WTC11 (cell line): ENCODE measurements around the gene MSLN. TPM values are rescaled to one million over a fixed set of nuclear protein-coding genes. Genes with fewer than 3 reads are reported as not detected.

ENCODE experiments used
- ATAC-seq: fragments of 200-7000 bp; cut with Tn5 transposase; 2 replicates; pipeline ENCODE4 v1.10.0; 2021; ENCODE audit warnings: mild to moderate bottlenecking, moderate library complexity
- CTCF ChIA-PET: fragments of 300-600 bp; sonication (Branson Sonifier 250); formaldehyde crosslinking; loops from one replicate; lab custom pipeline; 2021; ENCODE audit warnings: antibody characterized with exemption; lab: Charles Lee
- POLR2A ChIA-PET: fragments of 350-600 bp; sonication (Branson Sonifier 250); formaldehyde crosslinking; loops from one replicate; lab custom pipeline; 2021; ENCODE audit warnings: antibody characterized with exemption; lab: Charles Lee
- DNase-seq: peaks from one replicate; pipeline ENCODE4 v3.0.0; 2021; ENCODE audit warnings: low spot score
- H3K27ac Mint-ChIP-seq: 2 replicates; pipeline ENCODE4 v1.8.0; 2021; ENCODE audit warnings: mixed read lengths
- H3K27me3 Mint-ChIP-seq: 2 replicates; pipeline ENCODE4 v1.8.0; 2021; ENCODE audit warnings: low read depth, mild to moderate bottlenecking, moderate library complexity, mixed read lengths
- H3K36me3 Mint-ChIP-seq: 2 replicates; pipeline ENCODE4 v1.8.0; 2021; ENCODE audit warnings: mixed read lengths
- H3K4me1 Mint-ChIP-seq: 2 replicates; pipeline ENCODE4 v1.8.0; 2022; ENCODE audit warnings: mixed read lengths
- H3K4me3 Mint-ChIP-seq: 2 replicates; pipeline ENCODE4 v1.8.0; 2021; ENCODE audit warnings: mild to moderate bottlenecking, moderate library complexity, mixed read lengths
- H3K9me3 Mint-ChIP-seq: 2 replicates; pipeline ENCODE4 v1.8.0; 2021; ENCODE audit warnings: mixed read lengths
- ELF4 ChIP-seq: sonication (generic); formaldehyde crosslinking; IDR thresholded peaks from 2 replicates; pipeline ENCODE4 v1.8.1; 2022; ENCODE audit warnings: low read depth, mild to moderate bottlenecking, moderate library complexity, missing genetic modification reagents
- FOXK1 ChIP-seq: sonication (generic); formaldehyde crosslinking; IDR thresholded peaks from 2 replicates; pipeline ENCODE4 v1.8.0; 2022; ENCODE audit warnings: mild to moderate bottlenecking, moderate library complexity, missing genetic modification reagents
- IRF2 ChIP-seq: sonication (generic); formaldehyde crosslinking; IDR thresholded peaks from 2 replicates; pipeline ENCODE4 v1.8.0; 2022; ENCODE audit warnings: low read depth, missing genetic modification reagents, borderline replicate concordance
- JAZF1 ChIP-seq: fragments of 250-450 bp; sonication (Bioruptor Pico); IDR thresholded peaks from 2 replicates; pipeline ENCODE4 v1.9.0; 2021; ENCODE audit warnings: moderate library complexity, mild to moderate bottlenecking, inconsistent platforms
- MLX ChIP-seq: sonication (generic); formaldehyde crosslinking; IDR thresholded peaks from 2 replicates; pipeline ENCODE4 v1.8.1; 2023; ENCODE audit warnings: mild to moderate bottlenecking, missing genetic modification reagents, moderate library complexity
- NFE2L1 ChIP-seq: sonication (generic); formaldehyde crosslinking; IDR thresholded peaks from 2 replicates; pipeline ENCODE4 v1.8.1; 2023; ENCODE audit warnings: missing genetic modification reagents
- NR3C1 ChIP-seq: sonication (generic); formaldehyde crosslinking; conservative IDR thresholded peaks from 2 replicates; pipeline ENCODE4 v1.8.1; 2023; ENCODE audit warnings: low read depth, mild to moderate bottlenecking, missing genetic modification reagents
- PREB ChIP-seq: sonication (generic); formaldehyde crosslinking; IDR thresholded peaks from 2 replicates; pipeline ENCODE4 v1.8.1; 2022; ENCODE audit warnings: mild to moderate bottlenecking, missing genetic modification reagents, moderate library complexity, borderline replicate concordance
- SMAD3 ChIP-seq: sonication (generic); formaldehyde crosslinking; IDR thresholded peaks from 2 replicates; pipeline ENCODE4 v1.8.0; 2022; ENCODE audit warnings: missing genetic modification reagents, mild to moderate bottlenecking, borderline replicate concordance
- SMAD4 ChIP-seq: sonication (generic); formaldehyde crosslinking; IDR thresholded peaks from 2 replicates; pipeline ENCODE4 v1.8.0; 2022; ENCODE audit warnings: mild to moderate bottlenecking, missing genetic modification reagents
- USF1 ChIP-seq: sonication (generic); formaldehyde crosslinking; IDR thresholded peaks from 2 replicates; pipeline ENCODE4 v1.8.0; 2022; ENCODE audit warnings: mild to moderate bottlenecking, missing genetic modification reagents
- ZBTB21 ChIP-seq: sonication (generic); formaldehyde crosslinking; IDR thresholded peaks from 2 replicates; pipeline ENCODE4 v1.8.1; 2023; ENCODE audit warnings: mild to moderate bottlenecking, missing genetic modification reagents, borderline replicate concordance
- ZBTB43 ChIP-seq: sonication (generic); formaldehyde crosslinking; IDR thresholded peaks from 2 replicates; pipeline ENCODE4 v1.8.1; 2023; ENCODE audit warnings: mild to moderate bottlenecking, missing genetic modification reagents
- ZNF121 ChIP-seq: sonication (generic); formaldehyde crosslinking; IDR thresholded peaks from 2 replicates; pipeline ENCODE4 v1.8.0; 2023; ENCODE audit warnings: missing genetic modification reagents
- ZNF232 ChIP-seq: sonication (generic); formaldehyde crosslinking; IDR thresholded peaks from 2 replicates; pipeline ENCODE4 v1.8.0; 2022; ENCODE audit warnings: mild to moderate bottlenecking, missing genetic modification reagents
- ZNF416 ChIP-seq: fragments of 250-450 bp; sonication (Bioruptor Pico); IDR thresholded peaks from 2 replicates; pipeline ENCODE4 v1.9.0; 2021; ENCODE audit warnings: mild to moderate bottlenecking, inconsistent platforms
- total RNA-seq: library from RNA; stranded (reverse); gene quantifications from 3 replicates; pipeline ENCODE4 v1.2.3, GENCODE V29; 2021
- TF ChIP-seq, protein P1 (sequence below): sonication (generic); formaldehyde crosslinking; IDR thresholded peaks from 2 replicates; pipeline ENCODE4 v1.8.0; 2022; ENCODE audit warnings: missing genetic modification reagents
- TF ChIP-seq, protein P2 (sequence below): fragments of 250-450 bp; sonication (Bioruptor Pico); conservative IDR thresholded peaks from 2 replicates; pipeline ENCODE4 v1.9.0; 2021; ENCODE audit warnings: mild to moderate bottlenecking
- TF ChIP-seq, protein P3 (sequence below): fragments of 250-450 bp; sonication (Bioruptor Pico); IDR thresholded peaks from 2 replicates; pipeline ENCODE4 v2.1.2; 2022; ENCODE audit warnings: mild to moderate bottlenecking, moderate library complexity

The MSLN gene
- total RNA-seq, 1 experiment from 2014 or later, result 0.20 TPM

- TF ChIP-seq PREB (CRISPR knock-in tag), result no peak
- TF ChIP-seq ELF4 (CRISPR knock-in tag), result no peak
- TF ChIP-seq, protein P1, sequence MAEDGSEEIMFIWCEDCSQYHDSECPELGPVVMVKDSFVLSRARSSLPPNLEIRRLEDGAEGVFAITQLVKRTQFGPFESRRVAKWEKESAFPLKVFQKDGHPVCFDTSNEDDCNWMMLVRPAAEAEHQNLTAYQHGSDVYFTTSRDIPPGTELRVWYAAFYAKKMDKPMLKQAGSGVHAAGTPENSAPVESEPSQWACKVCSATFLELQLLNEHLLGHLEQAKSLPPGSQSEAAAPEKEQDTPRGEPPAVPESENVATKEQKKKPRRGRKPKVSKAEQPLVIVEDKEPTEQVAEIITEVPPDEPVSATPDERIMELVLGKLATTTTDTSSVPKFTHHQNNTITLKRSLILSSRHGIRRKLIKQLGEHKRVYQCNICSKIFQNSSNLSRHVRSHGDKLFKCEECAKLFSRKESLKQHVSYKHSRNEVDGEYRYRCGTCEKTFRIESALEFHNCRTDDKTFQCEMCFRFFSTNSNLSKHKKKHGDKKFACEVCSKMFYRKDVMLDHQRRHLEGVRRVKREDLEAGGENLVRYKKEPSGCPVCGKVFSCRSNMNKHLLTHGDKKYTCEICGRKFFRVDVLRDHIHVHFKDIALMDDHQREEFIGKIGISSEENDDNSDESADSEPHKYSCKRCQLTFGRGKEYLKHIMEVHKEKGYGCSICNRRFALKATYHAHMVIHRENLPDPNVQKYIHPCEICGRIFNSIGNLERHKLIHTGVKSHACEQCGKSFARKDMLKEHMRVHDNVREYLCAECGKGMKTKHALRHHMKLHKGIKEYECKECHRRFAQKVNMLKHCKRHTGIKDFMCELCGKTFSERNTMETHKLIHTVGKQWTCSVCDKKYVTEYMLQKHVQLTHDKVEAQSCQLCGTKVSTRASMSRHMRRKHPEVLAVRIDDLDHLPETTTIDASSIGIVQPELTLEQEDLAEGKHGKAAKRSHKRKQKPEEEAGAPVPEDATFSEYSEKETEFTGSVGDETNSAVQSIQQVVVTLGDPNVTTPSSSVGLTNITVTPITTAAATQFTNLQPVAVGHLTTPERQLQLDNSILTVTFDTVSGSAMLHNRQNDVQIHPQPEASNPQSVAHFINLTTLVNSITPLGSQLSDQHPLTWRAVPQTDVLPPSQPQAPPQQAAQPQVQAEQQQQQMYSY (CRISPR knock-in tag), result no peak
- TF ChIP-seq USF1 (CRISPR knock-in tag), result no peak
- no peak for TF ChIP-seq ZBTB43 (CRISPR knock-in tag)
Observed at GRCh38 chr16:792221-792995, 31.9 kb downstream of the MSLN start (continued).

- Mint-ChIP-seq H3K4me1 (no peaks in the 10 kb centered on the region), H3K36me3 (peaks cover 21% of the 10 kb centered on the region), H3K27ac (no peak overlapping the region), H3K9me3 (no peaks in the 10 kb centered on the region), H3K27me3 (no peaks in the 10 kb centered on the region), H3K4me3 (no peak overlapping the region)
- ChIA-PET POLR2A (no interaction called here), CTCF (no interaction called here)
- TF ChIP-seq MLX (CRISPR knock-in tag) (no peak), IRF2 (CRISPR knock-in tag) (no peak), JAZF1 (no peak), SMAD4 (CRISPR knock-in tag) (no peak), ZNF121 (no peak), NFE2L1 (CRISPR knock-in tag) (no peak), USF1 (CRISPR knock-in tag) (no peak), ZNF416 (CRISPR knock-in tag) (no peak), ZBTB21 (CRISPR knock-in tag) (no peak), NR3C1 (CRISPR knock-in tag) (no peak), ZNF232 (CRISPR knock-in tag) (no peak), SMAD3 (no peak), FOXK1 (CRISPR knock-in tag) (no peak)
- TF ChIP-seq, protein P1 (CRISPR knock-in tag), result no peak
- TF ChIP-seq, protein P2, sequence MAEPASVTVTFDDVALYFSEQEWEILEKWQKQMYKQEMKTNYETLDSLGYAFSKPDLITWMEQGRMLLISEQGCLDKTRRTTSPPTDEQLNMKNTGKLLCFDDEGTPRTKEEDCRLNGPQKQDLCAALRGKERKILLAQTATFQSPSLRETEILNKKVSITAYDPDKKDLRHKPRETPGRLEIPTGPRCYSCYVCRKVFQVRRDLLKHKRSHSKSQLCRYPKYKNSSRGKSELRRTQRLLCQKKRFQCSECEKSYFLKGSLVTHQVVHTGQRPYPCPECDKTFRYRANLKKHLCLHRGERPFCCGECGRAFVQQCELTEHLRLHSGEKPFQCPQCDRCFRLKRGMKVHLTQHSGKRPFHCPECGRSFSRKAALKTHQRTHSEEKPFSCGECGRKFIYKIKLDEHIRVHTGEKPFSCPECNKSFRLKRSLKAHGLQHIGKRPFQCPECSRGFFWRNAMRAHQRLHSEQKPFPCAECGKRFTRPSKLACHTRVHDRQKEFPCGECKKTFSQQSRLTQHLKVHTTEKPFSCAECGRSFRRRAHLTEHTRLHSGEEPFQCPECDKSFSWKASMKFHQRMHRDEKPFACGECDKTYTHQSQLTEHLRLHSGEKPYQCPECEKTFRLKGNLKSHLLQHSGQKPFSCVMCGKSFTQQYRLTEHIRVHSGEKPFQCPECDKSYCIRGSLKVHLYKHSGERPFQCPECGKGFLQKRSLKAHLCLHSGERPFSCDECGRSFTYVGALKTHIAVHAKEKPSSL (CRISPR knock-in tag), result no peak
- TF ChIP-seq, protein P3, sequence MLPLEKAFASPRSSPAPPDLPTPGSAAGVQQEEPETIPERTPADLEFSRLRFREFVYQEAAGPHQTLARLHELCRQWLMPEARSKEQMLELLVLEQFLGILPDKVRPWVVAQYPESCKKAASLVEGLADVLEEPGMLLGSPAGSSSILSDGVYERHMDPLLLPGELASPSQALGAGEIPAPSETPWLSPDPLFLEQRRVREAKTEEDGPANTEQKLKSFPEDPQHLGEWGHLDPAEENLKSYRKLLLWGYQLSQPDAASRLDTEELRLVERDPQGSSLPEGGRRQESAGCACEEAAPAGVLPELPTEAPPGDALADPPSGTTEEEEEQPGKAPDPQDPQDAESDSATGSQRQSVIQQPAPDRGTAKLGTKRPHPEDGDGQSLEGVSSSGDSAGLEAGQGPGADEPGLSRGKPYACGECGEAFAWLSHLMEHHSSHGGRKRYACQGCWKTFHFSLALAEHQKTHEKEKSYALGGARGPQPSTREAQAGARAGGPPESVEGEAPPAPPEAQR, result no peak
- DNase-seq (no peak), ATAC-seq (no peak)
Observed at GRCh38 chr16:793414-793813, 32.9 kb downstream of the MSLN start.
